ENCODE measurements around the gene FARS2.

DNA sequence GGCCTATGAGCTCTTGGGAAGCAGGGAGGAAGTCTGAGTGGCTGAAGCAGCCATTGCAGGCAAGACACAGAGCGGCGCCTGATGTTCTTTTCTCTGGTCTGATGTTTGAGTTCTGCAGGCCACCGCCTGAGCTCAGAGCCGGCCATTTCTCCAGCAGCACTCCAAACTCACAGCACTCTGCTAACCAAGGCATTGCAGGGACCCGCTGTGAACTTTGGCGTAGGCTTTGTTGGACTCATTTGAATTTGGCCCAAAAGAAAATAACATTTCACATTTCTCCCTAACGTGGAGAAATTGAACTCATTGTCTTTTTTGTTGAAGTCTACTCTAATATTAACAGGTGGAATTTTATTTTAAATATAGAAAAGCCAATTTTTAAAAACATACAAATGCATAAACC lies 336.1 kb downstream of the FARS2 start:
- no peak for TF ChIP-seq EZH2phosphoT487 (IDR thresholded peaks at IDR 0.05; ENCODE audit: borderline replicate concordance, low read depth, low read length)
- TF ChIP-seq, protein P1, sequence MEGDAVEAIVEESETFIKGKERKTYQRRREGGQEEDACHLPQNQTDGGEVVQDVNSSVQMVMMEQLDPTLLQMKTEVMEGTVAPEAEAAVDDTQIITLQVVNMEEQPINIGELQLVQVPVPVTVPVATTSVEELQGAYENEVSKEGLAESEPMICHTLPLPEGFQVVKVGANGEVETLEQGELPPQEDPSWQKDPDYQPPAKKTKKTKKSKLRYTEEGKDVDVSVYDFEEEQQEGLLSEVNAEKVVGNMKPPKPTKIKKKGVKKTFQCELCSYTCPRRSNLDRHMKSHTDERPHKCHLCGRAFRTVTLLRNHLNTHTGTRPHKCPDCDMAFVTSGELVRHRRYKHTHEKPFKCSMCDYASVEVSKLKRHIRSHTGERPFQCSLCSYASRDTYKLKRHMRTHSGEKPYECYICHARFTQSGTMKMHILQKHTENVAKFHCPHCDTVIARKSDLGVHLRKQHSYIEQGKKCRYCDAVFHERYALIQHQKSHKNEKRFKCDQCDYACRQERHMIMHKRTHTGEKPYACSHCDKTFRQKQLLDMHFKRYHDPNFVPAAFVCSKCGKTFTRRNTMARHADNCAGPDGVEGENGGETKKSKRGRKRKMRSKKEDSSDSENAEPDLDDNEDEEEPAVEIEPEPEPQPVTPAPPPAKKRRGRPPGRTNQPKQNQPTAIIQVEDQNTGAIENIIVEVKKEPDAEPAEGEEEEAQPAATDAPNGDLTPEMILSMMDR (conservative IDR thresholded peaks at IDR 0.05; ENCODE audit: low read length) = no peak
